ENCODE measurements around the gene ABHD8.

DNA sequence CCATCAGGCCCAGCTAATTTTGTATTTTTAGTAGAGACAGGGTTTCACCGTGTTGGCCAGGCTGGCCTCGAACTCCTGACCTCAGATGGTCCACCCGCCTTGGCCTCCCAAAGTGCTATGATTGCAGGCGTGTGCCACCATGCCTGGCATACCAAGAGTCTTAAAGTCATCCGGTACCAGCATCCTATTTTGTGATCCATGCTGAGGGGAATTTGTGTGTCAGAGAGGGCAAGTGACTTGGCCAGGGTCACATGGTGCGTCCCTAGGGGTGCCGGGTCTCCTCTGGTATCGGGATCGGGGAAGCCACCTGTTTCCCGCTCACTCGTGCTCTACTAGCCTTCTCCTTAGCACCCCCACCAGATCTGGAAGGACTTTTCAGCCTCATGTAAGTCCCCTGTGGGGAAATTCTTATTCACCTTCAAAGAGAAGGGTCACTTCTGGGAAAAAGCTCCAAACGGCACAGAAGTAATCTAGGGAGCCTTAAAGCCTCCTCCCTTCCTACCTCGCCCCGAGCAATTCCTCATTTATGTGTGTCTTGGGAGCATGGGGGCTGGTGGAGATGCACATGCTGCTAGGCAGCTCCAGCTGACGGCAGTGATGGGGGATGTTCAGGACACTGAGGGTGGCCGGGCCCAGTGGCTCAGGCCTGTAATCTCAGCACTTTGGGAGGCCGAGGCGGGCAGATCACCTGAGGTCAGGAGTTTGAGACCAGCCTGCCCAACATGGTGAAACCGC lies 27.6 kb downstream of the ABHD8 start:
- TF ChIP-seq, protein P1, sequence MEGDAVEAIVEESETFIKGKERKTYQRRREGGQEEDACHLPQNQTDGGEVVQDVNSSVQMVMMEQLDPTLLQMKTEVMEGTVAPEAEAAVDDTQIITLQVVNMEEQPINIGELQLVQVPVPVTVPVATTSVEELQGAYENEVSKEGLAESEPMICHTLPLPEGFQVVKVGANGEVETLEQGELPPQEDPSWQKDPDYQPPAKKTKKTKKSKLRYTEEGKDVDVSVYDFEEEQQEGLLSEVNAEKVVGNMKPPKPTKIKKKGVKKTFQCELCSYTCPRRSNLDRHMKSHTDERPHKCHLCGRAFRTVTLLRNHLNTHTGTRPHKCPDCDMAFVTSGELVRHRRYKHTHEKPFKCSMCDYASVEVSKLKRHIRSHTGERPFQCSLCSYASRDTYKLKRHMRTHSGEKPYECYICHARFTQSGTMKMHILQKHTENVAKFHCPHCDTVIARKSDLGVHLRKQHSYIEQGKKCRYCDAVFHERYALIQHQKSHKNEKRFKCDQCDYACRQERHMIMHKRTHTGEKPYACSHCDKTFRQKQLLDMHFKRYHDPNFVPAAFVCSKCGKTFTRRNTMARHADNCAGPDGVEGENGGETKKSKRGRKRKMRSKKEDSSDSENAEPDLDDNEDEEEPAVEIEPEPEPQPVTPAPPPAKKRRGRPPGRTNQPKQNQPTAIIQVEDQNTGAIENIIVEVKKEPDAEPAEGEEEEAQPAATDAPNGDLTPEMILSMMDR (conservative IDR thresholded peaks at IDR 0.05; ENCODE audit: low read length), result no peak
- TF ChIP-seq EZH2phosphoT487 (IDR thresholded peaks at IDR 0.05; ENCODE audit: borderline replicate concordance), result no peak

Measured in Loucy (cell line).